AG10803 (cell line): ENCODE data around the gene ALX4.

ENCODE experiments used
- DNase-seq: peaks from one replicate; pipeline ENCODE4 v3.0.0; 2010; ENCODE audit warnings: low read depth
- H3K4me3 ChIP-seq: 2 replicates; pipeline ENCODE4 v1.5.1; 2011; ENCODE audit warnings: mild to moderate bottlenecking, low read length, control low read depth
- CTCF ChIP-seq: conservative IDR thresholded peaks from 2 replicates; pipeline ENCODE4 v1.5.1; 2011; ENCODE audit warnings: mild to moderate bottlenecking, low read length, control low read depth, inconsistent platforms

The ALX4 gene

GRCh38 chr11:44260081-44260480, 49.9 kb downstream of the ALX4 start:
- no peak for TF ChIP-seq CTCF
- H3K4me3 ChIP-seq, result no peak overlapping the region
- no peak for DNase-seq

GRCh38 chr11:44258839-44259420, 51.0 kb downstream of the ALX4 start:
- no peak for TF ChIP-seq CTCF

DNA sequence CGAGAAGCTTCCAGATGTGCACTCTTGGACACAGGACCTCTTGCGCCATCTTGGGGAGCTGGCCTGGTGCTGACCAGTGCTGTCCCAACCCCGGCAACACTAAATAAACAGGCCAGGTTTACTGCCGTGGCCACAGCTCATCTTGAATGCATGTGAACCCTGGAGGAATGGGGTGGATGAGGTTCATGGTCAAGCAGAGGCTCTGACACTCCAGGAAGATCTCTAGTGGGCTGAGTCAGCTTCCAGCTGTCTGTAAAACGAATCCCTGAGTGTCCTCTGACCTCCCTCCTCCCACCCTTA, 51.8 kb downstream of the ALX4 start:
- DNase-seq, result peak; percentile 35
- TF ChIP-seq CTCF, result no peak
- no peak overlapping the region for H3K4me3 ChIP-seq

More at GRCh38 chr11:44258839-44259420, 51.0 kb downstream of the ALX4 start:
- H3K4me3 ChIP-seq, result no peak overlapping the region
- peak; percentile 11 for DNase-seq

DNA sequence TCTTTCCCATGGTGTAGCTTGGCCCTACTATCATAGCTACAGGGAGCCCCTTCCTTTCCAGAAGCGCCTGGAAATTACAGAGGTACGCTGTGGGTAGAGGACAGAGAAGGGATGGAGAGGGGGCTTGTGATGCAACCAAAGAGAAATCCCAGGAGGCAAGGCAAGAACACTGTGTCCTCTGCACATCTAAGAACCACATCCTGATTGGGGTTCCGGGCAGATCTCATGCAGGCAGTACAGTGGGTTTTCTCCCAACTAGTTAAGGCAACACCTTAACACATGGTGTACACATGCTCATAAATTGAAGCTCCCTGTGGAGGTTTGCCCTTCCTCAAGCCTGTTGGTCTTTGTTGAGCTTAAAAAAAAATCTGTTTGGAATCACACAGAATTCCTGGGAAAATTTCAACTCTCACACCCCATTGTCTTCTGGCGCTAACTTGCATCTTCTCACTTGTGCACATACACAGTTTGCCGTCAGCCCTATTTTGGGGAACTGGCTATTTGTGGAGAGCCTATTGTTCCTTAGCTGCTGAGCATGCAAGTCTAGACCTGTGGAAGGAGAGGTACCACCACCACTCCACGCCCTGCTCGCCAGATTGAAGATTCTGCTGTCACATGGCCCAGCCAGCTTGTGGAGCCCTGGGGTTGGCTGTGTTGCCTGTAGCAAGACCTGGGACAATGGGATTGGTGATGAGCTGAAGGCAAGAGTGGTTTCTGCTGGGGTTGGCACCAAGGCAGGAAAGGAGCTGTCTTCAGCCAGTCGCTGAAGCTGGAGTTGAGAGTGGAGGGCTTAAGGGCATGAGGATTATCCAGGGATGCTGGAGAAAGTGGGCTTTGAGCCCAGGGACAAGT, 52.4 kb downstream of the ALX4 start:
- no peak for DNase-seq
- no peak for TF ChIP-seq CTCF
- H3K4me3 ChIP-seq, result no peak overlapping the region

DNA sequence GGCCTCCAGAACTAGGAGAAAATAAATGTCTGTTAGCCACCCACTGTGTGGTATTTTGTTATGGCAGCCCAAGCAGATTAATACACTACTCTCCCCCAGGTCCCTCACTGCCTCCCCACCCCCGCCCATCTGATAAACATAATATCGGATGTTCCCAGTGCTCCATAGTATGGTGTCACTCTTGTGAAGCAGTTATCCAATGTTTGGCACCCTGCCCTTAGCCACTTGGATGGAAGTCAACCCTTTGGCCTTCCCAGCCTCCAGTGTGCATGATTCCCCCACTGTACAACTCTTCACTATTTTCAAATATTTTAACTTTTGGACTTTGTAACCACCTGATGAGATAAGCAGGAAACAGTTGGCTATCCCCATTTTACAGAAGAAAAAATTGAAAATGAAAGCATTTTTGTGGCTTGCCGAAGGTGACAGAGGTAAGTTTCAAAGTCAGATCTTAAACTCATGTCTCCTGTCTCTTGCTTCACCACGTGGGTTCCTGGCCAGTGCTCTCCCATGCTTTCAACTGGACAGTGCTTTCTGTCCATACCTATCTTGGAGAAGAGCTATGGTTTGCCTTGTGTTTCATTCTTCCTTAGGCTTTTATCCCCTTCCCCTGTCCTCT, 53.2 kb downstream of the ALX4 start:
- DNase-seq, result no peak
- H3K4me3 ChIP-seq, result no peak overlapping the region
- TF ChIP-seq CTCF, result no peak

GRCh38 chr11:44255406-44256071, 54.4 kb downstream of the ALX4 start:
- no peak for DNase-seq

More at GRCh38 chr11:44255406-44256071, 54.4 kb downstream of the ALX4 start:
- TF ChIP-seq CTCF, result no peak
- H3K4me3 ChIP-seq, result no peak overlapping the region
